ENCODE results near the gene COG5. TPM values are rescaled to one million over a fixed set of nuclear protein-coding genes. Genes with fewer than 3 reads are reported as not detected.

Gene COG5
- total and polyA plus RNA-seq, 4 experiments from 2014 or later: 39.3 to 87.8 (median 64.6) TPM

DNA sequence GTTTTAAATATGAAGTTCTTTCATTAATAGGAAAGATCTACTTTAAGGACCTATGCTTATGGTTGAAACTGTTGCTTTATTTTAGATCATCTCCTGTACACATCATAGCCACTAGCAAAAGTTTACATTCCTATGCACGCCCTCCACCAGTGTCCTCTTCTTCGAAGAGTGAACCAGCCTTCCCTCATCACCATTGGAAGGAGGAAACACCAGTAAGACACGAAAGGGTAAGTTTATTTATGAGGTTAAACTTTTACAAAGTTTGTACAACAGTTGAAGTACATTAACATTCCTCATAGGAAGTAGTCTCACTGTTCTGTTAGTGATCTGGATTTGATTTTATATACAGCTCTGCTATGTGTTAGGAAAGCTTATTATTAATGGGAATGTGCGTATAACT, 378.0 kb downstream of the COG5 start:
- peaks cover 65 to 84% of the 10 kb centered on the region in 2 donors for H3K36me3 Mint-ChIP-seq
- H3K27ac ChIP-seq (ENCODE audit: low read depth, low read length): no peak overlapping the region
- peaks cover 2% of the 10 kb centered on the region for H3K4me1 ChIP-seq (ENCODE audit: insufficient read depth, low read length)
- no peak for DNase-seq
- H3K4me3 Mint-ChIP-seq: no peak overlapping the region
- H3K4me1 Mint-ChIP-seq: peaks cover 20 to 29% (median 23%) of the 10 kb centered on the region in 4 donors
- CTCF ChIA-PET (ENCODE audit: partially characterized antibody): interaction anchor here (0.9 kb wide), 1 partner anchor 9 kb away, joined by 3 read pairs; no protein-coding TSS in a partner anchor
- H3K27ac Mint-ChIP-seq: peak overlapping the region in 1 of 7 donors; percentile 51
- intact Hi-C loops (cut with micrococcal nuclease): no loop called here
- no peaks in the 10 kb centered on the region for H3K9me3 Mint-ChIP-seq
- no peak overlapping the region for H3K4me3 ChIP-seq (ENCODE audit: low read length in 2 of 2)
- peaks cover 66% of the 10 kb centered on the region for H3K36me3 ChIP-seq (ENCODE audit: insufficient read depth, low read length)
- POLR2A ChIA-PET (ENCODE audit: partially characterized antibody): interaction anchor here (1.2 kb wide), 1 partner anchor 10 kb away, joined by 3 read pairs; no protein-coding TSS in a partner anchor
- H3K9me3 ChIP-seq (ENCODE audit: control insufficient read depth in 1 of 2, low read length in 2 of 2): no peaks in the 10 kb centered on the region
- no peaks in the 10 kb centered on the region for H3K27me3 ChIP-seq (ENCODE audit: insufficient read depth, low read length)
- H3K27me3 Mint-ChIP-seq: no peaks in the 10 kb centered on the region

DNA sequence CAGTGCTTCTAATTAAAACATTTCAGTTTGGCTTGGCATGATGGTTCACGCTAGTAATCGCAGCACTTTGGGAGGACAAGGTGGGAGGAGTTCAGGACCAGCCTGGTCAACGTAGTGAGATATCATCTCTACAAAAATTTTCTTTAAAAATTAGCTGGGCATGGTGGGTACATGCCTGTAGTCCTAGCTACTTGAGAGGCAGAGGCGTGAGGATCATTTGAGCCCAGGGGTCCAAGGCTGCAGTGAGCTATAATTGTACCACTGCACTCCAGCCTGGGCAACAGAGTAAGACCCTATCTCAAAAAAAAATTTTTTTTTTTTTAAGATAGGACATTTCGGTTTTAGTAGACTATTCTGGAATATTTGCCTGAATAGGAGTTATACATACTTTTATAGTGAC, 382.5 kb downstream of the COG5 start:
- CTCF ChIA-PET (ENCODE audit: partially characterized antibody): interaction anchor here (1.0 to 3.3 kb wide), 4 partner anchors 12 to 32 kb away, joined by 3 to 26 read pairs (median 4); partner anchors contain the start of gene HBP1
- Histone ChIP-seq H3K27ac (ENCODE audit: low read depth, low read length) (no peak overlapping the region), H3K27me3 (ENCODE audit: insufficient read depth, low read length) (no peaks in the 10 kb centered on the region), H3K36me3 (ENCODE audit: insufficient read depth, low read length) (peaks cover 33% of the 10 kb centered on the region), H3K9me3 (ENCODE audit: control insufficient read depth in 1 of 2, low read length in 2 of 2) (no peaks in the 10 kb centered on the region), H3K4me1 (ENCODE audit: insufficient read depth, low read length) (peaks cover 41% of the 10 kb centered on the region), H3K4me3 (ENCODE audit: low read length in 2 of 2) (no peak overlapping the region)
- DNase-seq: no peak
- Mint-ChIP-seq H3K4me1 (peaks cover 26 to 57% (median 34%) of the 10 kb centered on the region in 4 donors), H3K4me3 (peak overlapping the region in 1 of 8 donors; percentile 35), H3K36me3 (peaks cover 39 to 60% of the 10 kb centered on the region in 2 donors), H3K27me3 (no peaks in the 10 kb centered on the region), H3K9me3 (peaks cover 0 to under 1% (median 0%) of the 10 kb centered on the region in 8 donors), H3K27ac (peak overlapping the region in 3 of 7 donors; percentile 23 to 78 (median 67))
- POLR2A ChIA-PET (ENCODE audit: partially characterized antibody): interaction anchor here (6.8 kb wide), 1 partner anchor 12 kb away, joined by 70 read pairs; the partner anchor contains the start of gene HBP1
- intact Hi-C loops (cut with micrococcal nuclease): no loop called here

DNA sequence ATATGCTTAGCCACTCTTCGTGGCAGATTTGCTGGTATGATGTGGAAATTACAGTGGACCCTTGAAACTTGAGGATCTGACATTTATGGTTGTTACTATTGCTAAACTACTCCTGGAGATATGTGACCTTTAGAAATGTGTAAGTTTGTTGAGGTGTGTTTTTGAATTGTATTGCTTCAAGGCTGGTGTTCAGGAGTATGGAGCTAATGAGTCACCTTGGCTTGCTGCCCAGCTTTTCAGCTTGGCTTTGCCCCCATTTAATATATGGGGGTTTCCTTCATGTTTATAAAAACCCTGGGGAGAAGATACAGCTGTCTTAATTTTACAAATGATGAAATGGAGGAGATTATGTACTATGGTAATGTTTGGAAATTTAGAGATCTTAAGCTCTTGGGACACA, 383.3 kb downstream of the COG5 start:
- H3K9me3 ChIP-seq (ENCODE audit: control insufficient read depth in 1 of 2, low read length in 2 of 2): no peaks in the 10 kb centered on the region
- no peaks in the 10 kb centered on the region for H3K27me3 Mint-ChIP-seq
- H3K36me3 Mint-ChIP-seq: peaks cover 34 to 54% of the 10 kb centered on the region in 2 donors
- H3K4me3 ChIP-seq (ENCODE audit: low read length in 2 of 2): no peak overlapping the region
- peak overlapping the region in 4 of 8 donors; percentile 1 to 59 (median 15) for H3K4me3 Mint-ChIP-seq
- CTCF ChIA-PET (ENCODE audit: partially characterized antibody): interaction anchor here (0.8 to 3.3 kb wide), 6 partner anchors 12 to 32 kb away, joined by 3 to 26 read pairs (median 5); partner anchors contain the start of gene HBP1
- no peaks in the 10 kb centered on the region for H3K27me3 ChIP-seq (ENCODE audit: insufficient read depth, low read length)
- intact Hi-C loops (cut with micrococcal nuclease): loop anchor here (1.0 kb wide), 1 partner anchor 10 kb away; no protein-coding TSS in a partner anchor
- H3K27ac ChIP-seq (ENCODE audit: low read depth, low read length): peak overlapping the region; percentile 13
- H3K9me3 Mint-ChIP-seq: peaks cover 0 to 1% (median 0%) of the 10 kb centered on the region in 8 donors
- peaks cover 29% of the 10 kb centered on the region for H3K36me3 ChIP-seq (ENCODE audit: insufficient read depth, low read length)
- peaks cover 27 to 61% (median 38%) of the 10 kb centered on the region in 4 donors for H3K4me1 Mint-ChIP-seq
- H3K27ac Mint-ChIP-seq: peak overlapping the region in 6 of 7 donors; percentile 4 to 80 (median 30)
- POLR2A ChIA-PET (ENCODE audit: partially characterized antibody): interaction anchor here (6.8 kb wide), 1 partner anchor 11 kb away, joined by 70 read pairs; the partner anchor contains the start of gene HBP1
- H3K4me1 ChIP-seq (ENCODE audit: insufficient read depth, low read length): peaks cover 41% of the 10 kb centered on the region
- DNase-seq: peak in 1 of 5 donors; percentile 78

DNA sequence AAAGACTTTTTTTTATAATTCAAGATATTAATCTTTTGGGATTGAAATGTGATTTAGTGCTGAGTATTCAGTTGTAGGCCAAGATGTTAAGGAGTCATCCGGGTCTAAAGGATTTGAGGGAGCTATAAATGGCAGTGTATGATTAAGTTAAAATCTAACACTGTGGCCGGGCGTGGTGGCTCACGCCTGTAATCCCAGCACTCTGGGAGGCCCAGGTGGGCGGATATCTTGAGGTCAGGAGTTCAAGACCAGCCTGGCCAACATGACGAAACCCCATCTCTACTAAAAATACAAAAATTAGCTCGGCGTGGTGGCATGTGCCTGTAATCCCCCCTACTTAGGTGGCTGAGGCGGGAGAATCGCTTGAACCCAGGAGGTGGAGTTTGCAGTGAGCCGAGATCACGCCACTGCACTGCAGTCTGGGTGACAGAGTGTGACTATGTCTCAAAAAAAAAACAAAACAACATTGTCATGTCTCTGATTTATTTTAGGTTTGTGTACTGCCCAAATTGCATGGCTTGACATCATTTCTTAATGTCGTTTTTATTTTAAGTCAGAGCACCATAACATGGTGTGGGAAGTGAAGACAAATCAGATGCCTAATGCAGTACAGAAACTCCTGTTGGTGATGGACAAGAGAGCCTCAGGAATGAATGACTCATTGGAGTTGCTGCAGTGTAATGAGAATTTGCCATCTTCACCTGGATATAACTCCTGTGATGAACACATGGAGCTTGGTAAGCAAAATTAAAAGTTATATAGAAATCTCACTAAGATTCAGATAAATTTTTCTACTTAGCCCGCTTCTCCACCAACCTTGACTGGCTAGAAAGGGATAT, 384.2 kb downstream of the COG5 start:
- H3K9me3 ChIP-seq (ENCODE audit: control insufficient read depth in 1 of 2, low read length in 2 of 2): no peaks in the 10 kb centered on the region
- no peaks in the 10 kb centered on the region for H3K27me3 ChIP-seq (ENCODE audit: insufficient read depth, low read length)
- no peak for DNase-seq
- Mint-ChIP-seq H3K4me1 (peaks cover 28 to 61% (median 39%) of the 10 kb centered on the region in 4 donors), H3K36me3 (peaks cover 26 to 51% of the 10 kb centered on the region in 2 donors), H3K4me3 (peak overlapping the region in 2 of 8 donors; percentile 15 to 55), H3K9me3 (peaks cover 0 to 1% (median 0%) of the 10 kb centered on the region in 8 donors), H3K27ac (peak overlapping the region in 4 of 7 donors; percentile 4 to 78 (median 33)), H3K27me3 (no peaks in the 10 kb centered on the region)
- H3K4me1 ChIP-seq (ENCODE audit: insufficient read depth, low read length): peaks cover 49% of the 10 kb centered on the region
- peaks cover 21% of the 10 kb centered on the region for H3K36me3 ChIP-seq (ENCODE audit: insufficient read depth, low read length)
- H3K4me3 ChIP-seq (ENCODE audit: low read length in 2 of 2): no peak overlapping the region
- CTCF ChIA-PET (ENCODE audit: partially characterized antibody): interaction anchor here (0.8 to 3.3 kb wide), 5 partner anchors 11 to 31 kb away, joined by 3 to 26 read pairs (median 5); partner anchors contain the start of gene HBP1
- intact Hi-C loops (cut with micrococcal nuclease): loop anchor here (1.0 kb wide), 1 partner anchor 9 kb away; no protein-coding TSS in a partner anchor
- POLR2A ChIA-PET (ENCODE audit: partially characterized antibody): interaction anchor here (6.8 kb wide), 1 partner anchor 10 kb away, joined by 70 read pairs; the partner anchor contains the start of gene HBP1
- H3K27ac ChIP-seq (ENCODE audit: low read depth, low read length): no peak overlapping the region

DNA sequence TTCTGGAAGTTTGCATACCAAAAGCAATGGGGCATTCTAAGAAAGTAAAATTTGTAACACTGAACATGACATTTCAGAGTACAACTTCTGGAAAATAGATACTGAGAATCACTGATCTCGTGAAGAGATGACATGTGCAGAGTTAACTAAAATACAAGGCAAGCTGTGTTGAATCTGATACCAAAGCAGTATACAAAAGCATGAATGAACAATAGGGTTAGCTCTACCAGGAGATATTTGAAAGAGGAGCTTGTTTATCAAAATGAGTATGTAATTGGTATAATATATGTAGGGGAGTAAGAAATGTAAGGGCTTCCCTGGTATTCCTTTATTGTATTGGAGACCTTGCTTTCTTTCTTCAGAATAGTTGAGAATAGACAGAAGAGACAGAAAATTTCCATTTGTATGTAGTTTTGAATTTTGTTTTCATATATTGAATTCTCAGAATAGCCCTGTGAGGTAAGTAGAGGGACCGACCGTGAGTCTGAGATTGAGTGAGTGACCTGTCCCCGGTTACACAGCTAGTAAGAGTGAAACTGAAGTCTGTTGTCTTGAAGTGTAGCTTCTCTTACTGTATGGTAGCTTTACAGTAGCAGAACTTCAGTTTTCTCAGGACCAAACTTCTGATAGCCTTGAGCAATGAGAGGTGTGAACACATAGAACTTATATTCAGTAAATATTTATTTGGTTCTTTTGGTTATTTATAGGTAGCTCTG, 389.9 kb downstream of the COG5 start:
- ChIA-PET POLR2A (ENCODE audit: partially characterized antibody) (interaction anchor here (0.8 to 1.2 kb wide), 5 partner anchors 9 to 570 kb away, joined by 3 to 8 read pairs (median 4); partner anchors contain the start of gene CBLL1), CTCF (ENCODE audit: partially characterized antibody) (interaction anchor here (1.0 to 3.4 kb wide), 4 partner anchors 21 to 381 kb away, joined by 3 to 30 read pairs (median 4); no protein-coding TSS in a partner anchor)

DNA sequence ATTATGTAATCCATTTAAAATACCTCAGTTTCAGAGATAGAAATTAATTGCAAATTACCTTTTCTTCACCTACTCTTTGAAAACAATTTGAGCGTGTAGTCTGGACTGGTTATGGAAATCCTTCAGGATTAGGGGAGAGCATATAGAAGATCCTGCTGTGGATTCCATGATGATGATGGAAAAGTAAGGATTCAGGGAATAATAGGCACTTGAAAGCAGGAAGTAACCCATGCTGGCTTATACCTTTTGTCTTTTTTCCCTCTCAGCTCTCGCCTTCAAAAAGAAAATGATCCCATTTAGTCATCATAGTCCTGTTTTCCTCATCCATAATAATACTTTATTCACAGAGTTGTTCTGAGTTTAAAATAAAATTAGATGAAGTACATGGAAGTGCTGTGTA, 390.5 kb downstream of the COG5 start:
- peak overlapping the region; percentile 2 for H3K27ac ChIP-seq (ENCODE audit: low read depth, low read length)
- no peak overlapping the region for H3K4me3 ChIP-seq (ENCODE audit: low read length in 2 of 2)
- Mint-ChIP-seq H3K27ac (peak overlapping the region in 3 of 7 donors; percentile 39 to 74 (median 54)), H3K4me3 (peak overlapping the region in 7 of 8 donors; percentile 25 to 71 (median 64)), H3K4me1 (peaks cover 45 to 83% (median 58%) of the 10 kb centered on the region in 4 donors), H3K9me3 (peaks cover 0 to 1% (median 0%) of the 10 kb centered on the region in 8 donors), H3K27me3 (no peaks in the 10 kb centered on the region), H3K36me3 (peaks cover 0 to 38% of the 10 kb centered on the region in 2 donors)
- H3K27me3 ChIP-seq (ENCODE audit: insufficient read depth, low read length): no peaks in the 10 kb centered on the region
- intact Hi-C loops (cut with micrococcal nuclease): no loop called here
- no peaks in the 10 kb centered on the region for H3K9me3 ChIP-seq (ENCODE audit: control insufficient read depth in 1 of 2, low read length in 2 of 2)
- POLR2A ChIA-PET (ENCODE audit: partially characterized antibody): interaction anchor here (1.0 kb wide), 1 partner anchor 26 kb away, joined by 4 read pairs; no protein-coding TSS in a partner anchor
- peaks cover 72% of the 10 kb centered on the region for H3K4me1 ChIP-seq (ENCODE audit: insufficient read depth, low read length)
- CTCF ChIA-PET (ENCODE audit: partially characterized antibody): interaction anchor here (1.0 to 3.4 kb wide), 3 partner anchors 24 to 380 kb away, joined by 3 to 30 read pairs (median 3); no protein-coding TSS in a partner anchor
- no peaks in the 10 kb centered on the region for H3K36me3 ChIP-seq (ENCODE audit: insufficient read depth, low read length)
- no peak for DNase-seq

More for the DNA sequence above, 389.9 kb downstream of the COG5 start:
- H3K27ac ChIP-seq (ENCODE audit: low read depth, low read length): peak overlapping the region; percentile 3
- H3K36me3 ChIP-seq (ENCODE audit: insufficient read depth, low read length): no peaks in the 10 kb centered on the region
- Mint-ChIP-seq H3K36me3 (peaks cover 0 to 32% of the 10 kb centered on the region in 2 donors), H3K27ac (peak overlapping the region in 4 of 7 donors; percentile 12 to 87 (median 64)), H3K4me3 (peak overlapping the region in 7 of 8 donors; percentile 25 to 71 (median 64)), H3K9me3 (peaks cover 0 to 1% (median 0%) of the 10 kb centered on the region in 8 donors), H3K4me1 (peaks cover 44 to 81% (median 57%) of the 10 kb centered on the region in 4 donors), H3K27me3 (no peaks in the 10 kb centered on the region)
- no peaks in the 10 kb centered on the region for H3K27me3 ChIP-seq (ENCODE audit: insufficient read depth, low read length)
- H3K4me3 ChIP-seq (ENCODE audit: low read length in 2 of 2): no peak overlapping the region
- H3K4me1 ChIP-seq (ENCODE audit: insufficient read depth, low read length): peaks cover 74% of the 10 kb centered on the region
- H3K9me3 ChIP-seq (ENCODE audit: control insufficient read depth in 1 of 2, low read length in 2 of 2): no peaks in the 10 kb centered on the region
- intact Hi-C loops (cut with micrococcal nuclease): loop anchor here (2.0 kb wide), 1 partner anchor 15 kb away; no protein-coding TSS in a partner anchor
- no peak for DNase-seq
